ENCODE data around the gene COX20. TPM values are rescaled to one million over a fixed set of nuclear protein-coding genes. Genes with fewer than 3 reads are reported as not detected.

COX20 gene
- total and polyA plus RNA-seq, 2 of the 13 experiments (the other 11 are each of a cell fraction or from before 2014, with no cell fraction given): 34.4 to 95.8 TPM

DNA sequence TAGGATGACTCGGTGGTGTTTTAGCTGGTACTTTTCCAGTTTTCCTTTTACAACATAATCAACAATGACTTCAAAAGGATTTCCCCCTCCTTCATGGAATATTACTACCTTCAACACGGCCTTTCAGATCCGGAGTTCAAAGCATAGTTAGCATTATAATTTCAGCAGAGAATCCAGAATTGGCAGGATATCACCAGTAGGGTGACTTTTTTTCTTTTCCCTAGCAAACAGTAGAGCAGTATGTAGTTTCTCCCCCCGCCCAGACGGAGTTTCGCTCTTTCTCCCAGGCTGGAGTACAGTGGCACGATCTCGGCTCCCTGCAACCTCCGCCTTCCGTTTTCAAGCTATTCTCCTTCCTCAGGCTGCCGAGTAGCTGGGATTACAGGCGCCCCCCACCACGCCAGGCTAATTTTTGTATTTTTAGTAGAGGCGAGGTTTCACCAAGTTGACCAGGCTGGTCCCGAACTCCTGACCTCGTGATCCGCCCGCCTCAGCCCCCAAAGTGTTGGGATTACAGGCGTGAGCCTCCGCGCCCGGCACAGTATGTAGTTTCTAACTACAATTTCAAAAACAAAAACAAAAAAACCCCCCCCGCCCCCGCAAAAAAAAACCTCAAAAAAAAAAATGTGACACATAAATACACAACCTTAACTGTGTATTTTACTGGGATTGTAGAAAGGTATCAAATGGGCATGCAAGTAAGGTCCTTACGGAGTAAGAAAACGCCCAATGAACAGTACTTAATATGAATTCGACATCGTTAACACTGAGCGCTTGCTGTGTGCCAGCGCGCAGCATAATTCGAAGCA, 1.5 kb upstream of the COX20 start (continued):
- TF ChIP-seq ZSCAN21 (CRISPR knock-in tag; IDR thresholded peaks at IDR 0.05; ENCODE audit: borderline replicate concordance) (no peak), CERS6 (CRISPR knock-in tag; IDR thresholded peaks at IDR 0.05) (no peak), CC2D1A (CRISPR knock-in tag; IDR thresholded peaks at IDR 0.05) (no peak), XBP1 (CRISPR knock-in tag; IDR thresholded peaks at IDR 0.05) (no peak), RFXAP (CRISPR knock-in tag; IDR thresholded peaks at IDR 0.05; ENCODE audit: borderline replicate concordance) (no peak), SNAPC5 (CRISPR knock-in tag; IDR thresholded peaks at IDR 0.05; ENCODE audit: borderline replicate concordance) (no peak), FOXP1 (IDR thresholded peaks at IDR 0.05) (no peak; the same call in 1 of the 2 replicates), FOXP1 (CRISPR knock-in tag; IDR thresholded peaks at IDR 0.05) (peak; percentile 45; the same call in 1 of the 2 replicates), ZNF431 (CRISPR knock-in tag; IDR thresholded peaks at IDR 0.05; ENCODE audit: borderline replicate concordance, low read depth) (no peak; the same call in 1 of the 2 replicates), NCOA2 (CRISPR knock-in tag; IDR thresholded peaks at IDR 0.05) (peak; percentile 87), ZBTB38 (CRISPR knock-in tag; IDR thresholded peaks at IDR 0.05) (no peak), ZNF83 (CRISPR knock-in tag; IDR thresholded peaks at IDR 0.05; ENCODE audit: borderline replicate concordance) (no peak), AKAP8 (CRISPR knock-in tag; IDR thresholded peaks at IDR 0.05) (no peak), ZNF75D (CRISPR knock-in tag; IDR thresholded peaks at IDR 0.05; ENCODE audit: borderline replicate concordance) (no peak), CREB1 (IDR thresholded peaks at IDR 0.05) (no peak), CREB1 (CRISPR knock-in tag; IDR thresholded peaks at IDR 0.05) (peak; percentile 53; the same call in 1 of the 2 replicates), CCAR2 (optimal IDR thresholded peaks at IDR 0.05; ENCODE audit: low read depth, low read length) (no peak)
- TF ChIP-seq, protein P1, sequence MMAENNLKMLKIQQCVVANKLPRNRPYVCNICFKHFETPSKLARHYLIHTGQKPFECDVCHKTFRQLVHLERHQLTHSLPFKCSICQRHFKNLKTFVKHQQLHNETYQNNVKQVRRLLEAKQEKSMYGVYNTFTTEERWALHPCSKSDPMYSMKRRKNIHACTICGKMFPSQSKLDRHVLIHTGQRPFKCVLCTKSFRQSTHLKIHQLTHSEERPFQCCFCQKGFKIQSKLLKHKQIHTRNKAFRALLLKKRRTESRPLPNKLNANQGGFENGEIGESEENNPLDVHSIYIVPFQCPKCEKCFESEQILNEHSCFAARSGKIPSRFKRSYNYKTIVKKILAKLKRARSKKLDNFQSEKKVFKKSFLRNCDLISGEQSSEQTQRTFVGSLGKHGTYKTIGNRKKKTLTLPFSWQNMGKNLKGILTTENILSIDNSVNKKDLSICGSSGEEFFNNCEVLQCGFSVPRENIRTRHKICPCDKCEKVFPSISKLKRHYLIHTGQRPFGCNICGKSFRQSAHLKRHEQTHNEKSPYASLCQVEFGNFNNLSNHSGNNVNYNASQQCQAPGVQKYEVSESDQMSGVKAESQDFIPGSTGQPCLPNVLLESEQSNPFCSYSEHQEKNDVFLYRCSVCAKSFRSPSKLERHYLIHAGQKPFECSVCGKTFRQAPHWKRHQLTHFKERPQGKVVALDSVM (CRISPR knock-in tag; IDR thresholded peaks at IDR 0.05): peak; percentile 17; the same call in 1 of the 2 replicates
- TF ChIP-seq, protein P2, sequence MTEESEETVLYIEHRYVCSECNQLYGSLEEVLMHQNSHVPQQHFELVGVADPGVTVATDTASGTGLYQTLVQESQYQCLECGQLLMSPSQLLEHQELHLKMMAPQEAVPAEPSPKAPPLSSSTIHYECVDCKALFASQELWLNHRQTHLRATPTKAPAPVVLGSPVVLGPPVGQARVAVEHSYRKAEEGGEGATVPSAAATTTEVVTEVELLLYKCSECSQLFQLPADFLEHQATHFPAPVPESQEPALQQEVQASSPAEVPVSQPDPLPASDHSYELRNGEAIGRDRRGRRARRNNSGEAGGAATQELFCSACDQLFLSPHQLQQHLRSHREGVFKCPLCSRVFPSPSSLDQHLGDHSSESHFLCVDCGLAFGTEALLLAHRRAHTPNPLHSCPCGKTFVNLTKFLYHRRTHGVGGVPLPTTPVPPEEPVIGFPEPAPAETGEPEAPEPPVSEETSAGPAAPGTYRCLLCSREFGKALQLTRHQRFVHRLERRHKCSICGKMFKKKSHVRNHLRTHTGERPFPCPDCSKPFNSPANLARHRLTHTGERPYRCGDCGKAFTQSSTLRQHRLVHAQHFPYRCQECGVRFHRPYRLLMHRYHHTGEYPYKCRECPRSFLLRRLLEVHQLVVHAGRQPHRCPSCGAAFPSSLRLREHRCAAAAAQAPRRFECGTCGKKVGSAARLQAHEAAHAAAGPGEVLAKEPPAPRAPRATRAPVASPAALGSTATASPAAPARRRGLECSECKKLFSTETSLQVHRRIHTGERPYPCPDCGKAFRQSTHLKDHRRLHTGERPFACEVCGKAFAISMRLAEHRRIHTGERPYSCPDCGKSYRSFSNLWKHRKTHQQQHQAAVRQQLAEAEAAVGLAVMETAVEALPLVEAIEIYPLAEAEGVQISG (CRISPR knock-in tag; IDR thresholded peaks at IDR 0.05): no peak
- TF ChIP-seq, protein P3, sequence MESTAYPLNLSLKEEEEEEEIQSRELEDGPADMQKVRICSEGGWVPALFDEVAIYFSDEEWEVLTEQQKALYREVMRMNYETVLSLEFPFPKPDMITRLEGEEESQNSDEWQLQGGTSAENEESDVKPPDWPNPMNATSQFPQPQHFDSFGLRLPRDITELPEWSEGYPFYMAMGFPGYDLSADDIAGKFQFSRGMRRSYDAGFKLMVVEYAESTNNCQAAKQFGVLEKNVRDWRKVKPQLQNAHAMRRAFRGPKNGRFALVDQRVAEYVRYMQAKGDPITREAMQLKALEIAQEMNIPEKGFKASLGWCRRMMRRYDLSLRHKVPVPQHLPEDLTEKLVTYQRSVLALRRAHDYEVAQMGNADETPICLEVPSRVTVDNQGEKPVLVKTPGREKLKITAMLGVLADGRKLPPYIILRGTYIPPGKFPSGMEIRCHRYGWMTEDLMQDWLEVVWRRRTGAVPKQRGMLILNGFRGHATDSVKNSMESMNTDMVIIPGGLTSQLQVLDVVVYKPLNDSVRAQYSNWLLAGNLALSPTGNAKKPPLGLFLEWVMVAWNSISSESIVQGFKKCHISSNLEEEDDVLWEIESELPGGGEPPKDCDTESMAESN (CRISPR knock-in tag; conservative IDR thresholded peaks at IDR 0.05): no peak; the same call in 1 of the 2 replicates

Measured in HepG2 (cell line).